Measurements from ENCODE around the gene ZNF532. TPM values are rescaled to one million over a fixed set of nuclear protein-coding genes. Genes with fewer than 3 reads are reported as not detected.

The ZNF532 gene
- total RNA-seq, 1 donor from 2014 or later, result 137 TPM

DNA sequence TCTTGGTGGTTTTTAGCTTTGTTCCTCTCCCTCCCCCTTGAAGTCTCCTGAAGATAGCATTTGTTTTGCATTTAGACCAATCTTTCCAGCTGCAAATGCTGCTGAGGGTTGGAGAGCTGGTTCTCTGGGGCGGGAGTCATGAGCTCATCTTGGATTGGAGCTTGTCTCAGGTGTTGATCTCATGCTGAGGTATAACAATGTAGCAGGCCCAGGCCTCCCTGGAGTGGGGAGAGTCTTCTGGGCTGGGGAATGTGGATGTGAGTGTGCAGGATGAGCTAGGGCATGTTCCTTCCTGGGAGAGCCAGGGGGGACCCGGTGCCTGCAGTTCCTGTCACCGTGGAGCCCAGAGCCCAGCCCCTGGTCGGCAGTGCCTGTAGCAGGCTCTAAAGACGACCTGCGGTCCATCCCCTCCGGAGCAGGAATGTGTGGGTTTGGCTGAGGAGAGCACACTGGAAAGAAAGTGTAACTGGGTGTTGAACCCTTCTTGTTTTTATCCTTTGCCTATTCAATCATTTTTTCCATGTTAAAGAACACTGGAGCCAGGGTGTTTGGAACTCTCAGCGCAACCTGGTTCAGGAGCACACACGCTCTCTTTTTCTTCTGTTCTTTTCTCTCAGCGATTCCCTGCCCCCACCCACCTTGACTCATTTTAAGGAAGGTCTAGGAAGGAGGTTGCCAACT lies 2.7 kb downstream of the ZNF532 start:
- peaks cover 10% of the 10 kb centered on the region for H3K9me3 Mint-ChIP-seq
- peaks cover 64% of the 10 kb centered on the region for H3K36me3 Mint-ChIP-seq
- peaks cover 43% of the 10 kb centered on the region for H3K4me1 ChIP-seq
- H3K27me3 ChIP-seq, result no peaks in the 10 kb centered on the region
- H3K9me3 ChIP-seq (ENCODE audit: low read depth), result peaks cover 9% of the 10 kb centered on the region
- peaks cover 71% of the 10 kb centered on the region for H3K4me1 Mint-ChIP-seq
- peaks cover 90% of the 10 kb centered on the region for H3K79me2 ChIP-seq (ENCODE audit: low read depth)
- H3K36me3 ChIP-seq, result peaks cover 19% of the 10 kb centered on the region
- peak overlapping the region; percentile 81 for H3K4me2 ChIP-seq
- TF ChIP-seq EZH2phosphoT487 (IDR thresholded peaks at IDR 0.05) (no peak), EZH2 (IDR thresholded peaks at IDR 0.05) (no peak), CTCF (IDR thresholded peaks at IDR 0.05) (no peak)
- no peak overlapping the region for H3K27ac ChIP-seq
- H3F3A ChIP-seq (ENCODE audit: low read depth), result peaks cover 40% of the 10 kb centered on the region
- H2AFZ ChIP-seq (replicated peaks), result no peak overlapping the region
- H3K27me3 Mint-ChIP-seq (ENCODE audit: insufficient read depth, low read depth), result peaks cover 6% of the 10 kb centered on the region
- H3K4me3 Mint-ChIP-seq, result peak overlapping the region; percentile 87
- peak overlapping the region; percentile 54 for H3K4me3 ChIP-seq
- H4K20me1 ChIP-seq (ENCODE audit: low read depth), result peaks cover 58% of the 10 kb centered on the region
- H3K9ac ChIP-seq, result no peak overlapping the region
- peak; percentile 39 for DNase-seq (ENCODE audit: low spot score)
- H3K27ac Mint-ChIP-seq, result peak overlapping the region; percentile 24

DNA sequence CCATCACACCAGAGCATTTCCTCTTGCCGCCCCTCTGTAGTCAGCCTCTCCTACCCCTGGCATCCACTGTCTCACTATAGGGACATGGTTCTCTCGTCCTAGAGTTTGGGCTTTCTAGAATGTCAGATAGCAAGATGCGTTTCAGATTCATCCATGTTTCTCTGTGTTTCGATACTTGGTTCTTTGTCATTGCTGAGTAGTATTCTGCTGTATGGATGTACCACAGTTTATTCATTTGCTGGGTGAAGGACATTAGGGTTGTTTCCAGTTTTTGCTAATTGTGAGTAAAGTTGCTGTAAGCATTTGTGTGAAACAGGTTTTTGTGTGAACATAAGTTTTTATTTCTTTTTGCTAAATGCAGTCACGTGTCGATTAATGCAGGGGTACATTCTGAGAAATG lies 3.8 kb downstream of the ZNF532 start:
- Histone ChIP-seq H3K4me3 (peak overlapping the region; percentile 54), H3K4me1 (peaks cover 38% of the 10 kb centered on the region), H3K79me2 (ENCODE audit: low read depth) (peaks cover 93% of the 10 kb centered on the region), H3K36me3 (peaks cover 19% of the 10 kb centered on the region), H3K9me3 (ENCODE audit: low read depth) (peaks cover 9% of the 10 kb centered on the region), H2AFZ (replicated peaks) (no peak overlapping the region), H4K20me1 (ENCODE audit: low read depth) (peaks cover 68% of the 10 kb centered on the region), H3K27ac (no peak overlapping the region), H3F3A (ENCODE audit: low read depth) (peaks cover 34% of the 10 kb centered on the region), H3K9ac (no peak overlapping the region), H3K4me2 (no peak overlapping the region), H3K27me3 (no peaks in the 10 kb centered on the region)
- no peak for DNase-seq (ENCODE audit: low spot score)
- Mint-ChIP-seq H3K4me1 (peaks cover 66% of the 10 kb centered on the region), H3K27me3 (ENCODE audit: insufficient read depth, low read depth) (peaks cover 3% of the 10 kb centered on the region), H3K27ac (no peak overlapping the region), H3K36me3 (peaks cover 68% of the 10 kb centered on the region), H3K4me3 (peak overlapping the region; percentile 8), H3K9me3 (peaks cover 10% of the 10 kb centered on the region)
- TF ChIP-seq EZH2 (IDR thresholded peaks at IDR 0.05), result no peak
- no peak for TF ChIP-seq CTCF (IDR thresholded peaks at IDR 0.05)
- no peak for TF ChIP-seq EZH2phosphoT487 (IDR thresholded peaks at IDR 0.05)

DNA sequence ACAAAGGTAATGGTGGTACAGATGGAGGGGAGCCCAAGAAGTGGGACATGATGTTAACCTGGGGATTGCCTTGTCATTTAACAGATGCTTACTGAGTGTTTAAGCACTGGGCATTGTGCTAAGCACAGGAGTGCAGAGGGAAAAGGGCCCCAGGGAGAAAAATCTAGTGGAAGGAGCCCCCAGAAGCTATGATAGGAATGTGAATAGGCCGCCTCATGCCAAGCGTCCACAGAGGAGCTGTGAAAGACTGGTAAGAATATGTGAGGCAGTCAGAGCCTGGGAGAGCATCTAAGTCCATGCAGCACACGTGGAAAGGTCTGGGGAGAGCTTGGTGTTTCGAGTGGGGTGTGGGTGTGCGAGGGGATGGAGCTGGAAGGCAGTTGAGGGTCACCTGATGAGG lies 5.5 kb downstream of the ZNF532 start:
- peaks cover 100% of the 10 kb centered on the region for H3K79me2 ChIP-seq (ENCODE audit: low read depth)
- peaks cover 17% of the 10 kb centered on the region for H3F3A ChIP-seq (ENCODE audit: low read depth)
- no peak overlapping the region for H3K4me3 ChIP-seq
- Mint-ChIP-seq H3K9me3 (peaks cover 10% of the 10 kb centered on the region), H3K4me1 (peaks cover 57% of the 10 kb centered on the region), H3K27me3 (ENCODE audit: insufficient read depth, low read depth) (peaks cover 3% of the 10 kb centered on the region), H3K27ac (no peak overlapping the region), H3K36me3 (peaks cover 78% of the 10 kb centered on the region), H3K4me3 (no peak overlapping the region)
- no peak overlapping the region for H3K9ac ChIP-seq
- TF ChIP-seq EZH2phosphoT487 (IDR thresholded peaks at IDR 0.05) (no peak), CTCF (IDR thresholded peaks at IDR 0.05) (no peak), EZH2 (IDR thresholded peaks at IDR 0.05) (no peak)
- no peak overlapping the region for H3K4me2 ChIP-seq
- H4K20me1 ChIP-seq (ENCODE audit: low read depth), result peaks cover 85% of the 10 kb centered on the region
- peaks cover 29% of the 10 kb centered on the region for H3K4me1 ChIP-seq
- DNase-seq (ENCODE audit: low spot score), result no peak
- no peaks in the 10 kb centered on the region for H3K27me3 ChIP-seq
- peaks cover 9% of the 10 kb centered on the region for H3K9me3 ChIP-seq (ENCODE audit: low read depth)
- no peak overlapping the region for H2AFZ ChIP-seq (replicated peaks)
- peaks cover 19% of the 10 kb centered on the region for H3K36me3 ChIP-seq
- H3K27ac ChIP-seq, result peak overlapping the region; percentile 18
